Left forelimb (tissue), 1 donor: ENCODE data around the gene SFI1.
A peak's percentile ranks its signal among the peaks of the same experiment; 100 is the strongest.

Source experiments
- DNase-seq: peaks from one replicate; pipeline ENCODE4 v3.0.0-alpha.2; 2018; ENCODE audit warnings: low spot score

Gene SFI1

GRCh38 chr22:31618471-31619176 lies 122.3 kb downstream of the SFI1 start:
- no peak for DNase-seq

GRCh38 chr22:31619611-31620300 lies 123.4 kb downstream of the SFI1 start:
- no peak for DNase-seq

- DNase-seq = no peak
Observed at GRCh38 chr22:31620756-31621480, 124.6 kb downstream of the SFI1 start.

- peak; percentile 62 for DNase-seq
Observed at GRCh38 chr22:31621507-31622124, 125.3 kb downstream of the SFI1 start.

- DNase-seq = no peak
Observed at GRCh38 chr22:31622980-31623379, 126.6 kb downstream of the SFI1 start.

GRCh38 chr22:31623592-31624304 lies 127.4 kb downstream of the SFI1 start:
- peak; percentile 58 for DNase-seq

GRCh38 chr22:31625257-31625640 lies 128.9 kb downstream of the SFI1 start:
- DNase-seq = no peak

- DNase-seq = no peak
Observed at GRCh38 chr22:31625661-31626426, 129.5 kb downstream of the SFI1 start.

- no peak for DNase-seq
Observed at GRCh38 chr22:31626427-31627150, 130.3 kb downstream of the SFI1 start.

GRCh38 chr22:31627223-31627731 lies 130.9 kb downstream of the SFI1 start:
- DNase-seq = no peak

- no peak for DNase-seq
Observed at GRCh38 chr22:31628362-31628761, 132.0 kb downstream of the SFI1 start.

- no peak for DNase-seq
Observed at GRCh38 chr22:31628969-31629708, 132.8 kb downstream of the SFI1 start.

- DNase-seq = no peak
Observed at GRCh38 chr22:31629741-31630184, 133.4 kb downstream of the SFI1 start.

- peak; percentile 84 for DNase-seq
Observed at GRCh38 chr22:31630331-31631329, 134.3 kb downstream of the SFI1 start.

- no peak for DNase-seq
Observed at GRCh38 chr22:31631436-31631835, 135.1 kb downstream of the SFI1 start.

- no peak for DNase-seq
Observed at GRCh38 chr22:31635638-31636306, 139.4 kb downstream of the SFI1 start.

- DNase-seq = peak; percentile 40
Observed at GRCh38 chr22:31637447-31637890, 141.1 kb downstream of the SFI1 start.
